RWPE1 (cell line): ENCODE data around the gene BPIFB1.
A peak's percentile ranks its signal among the peaks of the same experiment; 100 is the strongest.

Experiments
- CTCF ChIA-PET: fragments of 350-600 bp; sonication (Branson Sonifier 250); formaldehyde crosslinking; extraction: SDS; loops from one replicate; lab custom pipeline; 2021; lab: Yijun Ruan, JAX
- POLR2A ChIA-PET: fragments of 400-600 bp; formaldehyde crosslinking; extraction: SDS; loops from one replicate; lab custom pipeline; 2020; ENCODE audit warnings: antibody characterized with exemption; ENCODE audit not compliant: low non-redundant PET; lab: Yijun Ruan, JAX
- DNase-seq: peaks from one replicate; pipeline ENCODE4 v3.0.0; 2012; ENCODE audit warnings: low spot score
- H3K27ac ChIP-seq: fragments of 450-650 bp; 2 replicates; pipeline ENCODE4 v1.5.1; 2017
- TF ChIP-seq, protein P1 (sequence below): fragments of 450-650 bp; conservative IDR thresholded peaks from 2 replicates; pipeline ENCODE4 v1.5.1; 2017; ENCODE audit warnings: low read depth, mild to moderate bottlenecking

Gene BPIFB1

DNA sequence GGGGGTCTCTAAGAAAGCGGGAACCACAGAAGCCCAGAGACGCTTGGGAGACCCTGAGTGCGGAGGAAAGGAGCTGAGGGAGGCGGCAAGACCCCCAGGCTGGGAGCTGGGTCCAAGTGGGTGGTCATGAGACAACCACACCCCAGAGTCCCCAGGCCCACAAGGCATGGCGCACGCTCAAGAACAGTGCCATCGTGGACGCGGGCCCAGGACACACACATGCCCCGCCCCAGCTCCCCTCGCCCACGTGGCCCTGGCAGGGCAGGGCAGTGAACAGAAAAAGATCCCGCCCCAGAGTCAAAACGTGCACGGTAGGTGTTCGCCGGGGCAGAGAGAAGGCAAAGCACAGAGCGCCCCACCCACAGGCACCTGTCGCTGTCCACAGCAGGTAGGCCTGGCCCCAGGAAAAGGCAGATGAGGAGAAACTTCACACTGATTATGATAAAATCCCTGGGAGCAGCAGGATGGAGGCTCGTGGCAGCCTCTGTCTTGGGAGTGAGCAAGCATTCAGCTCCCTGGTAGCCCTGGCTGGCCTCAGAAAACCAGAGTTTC, 50.0 kb downstream of the BPIFB1 start:
- ChIA-PET CTCF (interaction anchor here (0.6 to 0.7 kb wide), 3 partner anchors 121 to 317 kb away, joined by 3 to 4 read pairs (median 3); no protein-coding TSS in a partner anchor), POLR2A (no interaction called here)
- TF ChIP-seq, protein P1, sequence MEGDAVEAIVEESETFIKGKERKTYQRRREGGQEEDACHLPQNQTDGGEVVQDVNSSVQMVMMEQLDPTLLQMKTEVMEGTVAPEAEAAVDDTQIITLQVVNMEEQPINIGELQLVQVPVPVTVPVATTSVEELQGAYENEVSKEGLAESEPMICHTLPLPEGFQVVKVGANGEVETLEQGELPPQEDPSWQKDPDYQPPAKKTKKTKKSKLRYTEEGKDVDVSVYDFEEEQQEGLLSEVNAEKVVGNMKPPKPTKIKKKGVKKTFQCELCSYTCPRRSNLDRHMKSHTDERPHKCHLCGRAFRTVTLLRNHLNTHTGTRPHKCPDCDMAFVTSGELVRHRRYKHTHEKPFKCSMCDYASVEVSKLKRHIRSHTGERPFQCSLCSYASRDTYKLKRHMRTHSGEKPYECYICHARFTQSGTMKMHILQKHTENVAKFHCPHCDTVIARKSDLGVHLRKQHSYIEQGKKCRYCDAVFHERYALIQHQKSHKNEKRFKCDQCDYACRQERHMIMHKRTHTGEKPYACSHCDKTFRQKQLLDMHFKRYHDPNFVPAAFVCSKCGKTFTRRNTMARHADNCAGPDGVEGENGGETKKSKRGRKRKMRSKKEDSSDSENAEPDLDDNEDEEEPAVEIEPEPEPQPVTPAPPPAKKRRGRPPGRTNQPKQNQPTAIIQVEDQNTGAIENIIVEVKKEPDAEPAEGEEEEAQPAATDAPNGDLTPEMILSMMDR, result no peak
- H3K27ac ChIP-seq, result no peak overlapping the region
- DNase-seq, result no peak

DNA sequence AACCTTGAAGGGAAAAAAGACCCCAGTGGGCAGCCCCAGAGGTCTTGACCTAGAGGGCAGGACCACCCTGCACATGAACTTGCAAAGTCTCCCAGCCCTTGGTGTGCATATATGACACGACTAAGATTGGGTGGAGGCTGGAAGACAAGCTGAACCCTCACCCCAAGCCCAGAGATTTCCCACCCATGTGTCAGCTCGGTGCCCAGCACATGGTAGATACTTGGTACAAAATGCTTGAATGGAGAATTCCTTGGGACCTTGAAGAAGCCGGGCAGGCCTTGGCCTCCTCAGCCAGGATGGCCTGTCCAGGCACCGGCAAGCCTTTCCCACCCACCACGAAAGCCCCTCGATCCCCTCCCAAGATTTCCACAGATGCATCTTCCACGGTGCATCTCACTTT, 50.6 kb downstream of the BPIFB1 start:
- DNase-seq, result no peak
- no peak overlapping the region for H3K27ac ChIP-seq
- CTCF ChIA-PET, result interaction anchor here (0.7 kb wide), 1 partner anchor 122 kb away, joined by 3 read pairs; no protein-coding TSS in a partner anchor
- POLR2A ChIA-PET, result no interaction called here
- TF ChIP-seq, protein P1, result no peak

DNA sequence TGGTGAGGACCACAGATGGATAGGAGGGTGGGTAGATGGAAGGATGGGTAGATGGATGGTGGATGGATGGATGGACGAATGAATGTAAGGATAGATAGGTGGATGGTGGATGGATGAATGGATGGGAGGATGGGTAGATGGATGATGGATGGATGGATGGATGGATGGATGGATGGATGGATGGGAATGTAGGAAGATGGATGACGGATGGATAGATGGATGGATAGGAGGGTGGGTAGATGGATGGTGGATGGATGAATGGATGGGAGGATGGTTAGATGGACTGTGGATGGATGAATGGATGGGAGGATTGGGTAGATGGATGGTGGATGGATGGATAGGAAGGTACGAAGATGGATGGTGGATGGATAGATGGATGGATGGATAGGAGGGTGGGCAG, 51.1 kb downstream of the BPIFB1 start:
- ChIA-PET CTCF (no interaction called here), POLR2A (no interaction called here)
- DNase-seq, result no peak
- TF ChIP-seq, protein P1, result no peak
- H3K27ac ChIP-seq, result no peak overlapping the region

DNA sequence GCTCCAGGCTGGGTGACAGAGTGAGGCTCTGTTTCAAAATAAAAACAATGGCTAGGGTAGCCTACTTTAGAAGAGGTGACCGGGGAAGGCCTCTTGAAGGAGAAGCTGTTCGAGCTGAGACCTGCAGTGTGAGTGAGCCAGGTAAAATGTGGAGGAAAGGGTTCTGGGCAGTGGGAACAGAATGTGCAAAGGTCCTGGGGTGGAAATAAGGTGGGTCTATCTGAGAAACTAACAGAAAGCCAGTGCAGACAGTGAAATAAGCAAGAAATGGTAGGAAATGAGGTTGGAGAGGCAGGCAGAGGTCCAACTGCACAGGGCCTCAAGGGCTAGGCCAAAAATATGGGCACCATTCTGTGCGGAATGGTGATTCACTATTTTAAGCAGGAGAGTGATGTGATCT, 53.4 kb downstream of the BPIFB1 start:
- ChIA-PET CTCF (no interaction called here), POLR2A (no interaction called here)
- TF ChIP-seq, protein P1, result no peak
- no peak overlapping the region for H3K27ac ChIP-seq
- no peak for DNase-seq

DNA sequence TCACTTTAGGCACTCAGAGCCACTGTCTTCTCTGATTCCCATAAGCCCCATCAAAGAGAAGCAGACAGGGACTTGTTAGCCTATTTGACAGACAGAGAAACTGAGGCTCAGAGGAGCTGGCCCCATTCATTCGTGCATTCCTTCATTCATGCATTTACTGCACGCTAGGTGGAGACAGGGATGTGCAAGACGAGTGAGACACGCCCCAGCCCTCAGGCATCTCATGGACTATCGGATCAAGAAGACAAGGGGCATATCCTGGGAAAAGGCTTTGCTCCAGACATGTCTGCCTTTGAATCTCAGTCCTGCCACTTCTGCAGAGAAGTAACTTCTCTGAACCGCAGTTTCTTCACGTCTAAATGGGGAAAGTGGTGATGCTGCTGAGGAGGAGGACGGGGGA, 54.1 kb downstream of the BPIFB1 start:
- ChIA-PET POLR2A (no interaction called here), CTCF (no interaction called here)
- no peak overlapping the region for H3K27ac ChIP-seq

DNA sequence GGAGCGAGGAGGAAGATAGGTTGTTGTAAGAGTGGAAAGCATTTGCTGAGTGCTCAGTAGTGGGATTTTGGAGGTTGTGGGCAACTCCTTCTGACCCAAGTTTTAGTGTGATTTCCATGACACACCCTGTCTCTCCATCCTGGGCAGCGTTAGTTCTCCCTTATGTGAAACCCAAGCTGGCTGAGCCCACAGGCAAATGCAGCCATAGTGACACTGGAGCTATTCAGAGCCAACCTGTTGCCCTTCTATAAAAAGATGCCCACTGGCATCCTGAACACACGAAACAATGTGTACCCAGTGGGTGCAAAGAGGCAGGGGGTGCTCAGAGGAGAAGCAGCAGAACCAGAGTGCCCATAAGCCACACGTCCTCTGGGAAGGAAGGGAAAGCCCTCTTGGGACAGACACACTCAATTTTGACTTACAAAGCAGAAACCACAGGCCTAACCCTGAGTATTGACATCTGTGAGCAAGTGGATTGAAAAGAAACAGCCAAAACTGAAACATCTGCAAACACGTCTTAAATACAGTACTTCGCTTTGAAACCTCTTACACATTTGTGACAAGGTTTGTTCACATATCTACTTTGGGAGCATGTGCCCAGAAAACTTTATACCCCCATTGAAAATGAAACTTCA, 54.6 kb downstream of the BPIFB1 start:
- CTCF ChIA-PET, result no interaction called here
- TF ChIP-seq, protein P1, result no peak
- H3K27ac ChIP-seq, result no peak overlapping the region
- DNase-seq, result no peak
- POLR2A ChIA-PET, result no interaction called here

More for the DNA sequence above, 54.1 kb downstream of the BPIFB1 start:
- TF ChIP-seq, protein P1, result no peak
- DNase-seq, result peak; percentile 35
